Trophoblast cell (in vitro differentiated cells and primary cell): ENCODE data around the gene EVX2.
A peak's percentile ranks its signal among the peaks of the same experiment; 100 is the strongest.

Experiments used
- DNase-seq, 2 donors: peaks; one replicate each; pipeline ENCODE4 v3.0.0-alpha.2; 2016
- H2AFZ ChIP-seq: 2 replicates; pipeline ENCODE4 v1.6.1; 2013; ENCODE audit warnings: low read length, moderate library complexity, mild to moderate bottlenecking; ENCODE audit not compliant: insufficient read depth, poor library complexity
- H2AK5ac ChIP-seq: 2 replicates; pipeline ENCODE4 v1.6.1; 2013; ENCODE audit warnings: mild to moderate bottlenecking, low read length
- H2BK120ac ChIP-seq: 2 replicates; pipeline ENCODE4 v1.6.1; 2013; ENCODE audit warnings: low read length, mild to moderate bottlenecking, moderate library complexity; ENCODE audit not compliant: insufficient read depth, poor library complexity
- H2BK12ac ChIP-seq: 2 replicates; pipeline ENCODE4 v1.6.1; 2013; ENCODE audit warnings: mild to moderate bottlenecking, low read length, moderate library complexity
- H2BK5ac ChIP-seq: 2 replicates; pipeline ENCODE4 v1.6.1; 2013; ENCODE audit warnings: low read length, low read depth, moderate library complexity, mild to moderate bottlenecking; ENCODE audit not compliant: poor library complexity
- H3K14ac ChIP-seq: 2 replicates; pipeline ENCODE4 v1.6.1; 2013; ENCODE audit warnings: mild to moderate bottlenecking, low read length
- H3K18ac ChIP-seq: 2 replicates; pipeline ENCODE4 v1.6.1; 2013; ENCODE audit warnings: mild to moderate bottlenecking, low read length
- H3K23ac ChIP-seq: 2 replicates; pipeline ENCODE4 v1.6.1; 2013; ENCODE audit warnings: low read length
- H3K27ac ChIP-seq: 2 replicates; pipeline ENCODE4 v1.5.1; 2013; ENCODE audit warnings: low read depth, mild to moderate bottlenecking, inconsistent platforms, low read length, moderate library complexity
- H3K27me3 ChIP-seq: 2 replicates; pipeline ENCODE4 v1.6.1; 2013; ENCODE audit warnings: inconsistent platforms, mild to moderate bottlenecking, low read length, moderate library complexity; ENCODE audit not compliant: insufficient read depth
- H3K36me3 ChIP-seq, 2 experiments: 1 replicate in 1 of 2; 2 replicates in 1 of 2; pipeline ENCODE4 v1.6.1; 2013; ENCODE audit warnings: low read length in 2 of 2, mild to moderate bottlenecking in 2 of 2, moderate library complexity in 1 of 2; ENCODE audit not compliant: insufficient read depth in 2 of 2, control insufficient read depth in 1 of 2
- H3K4ac ChIP-seq: 2 replicates; pipeline ENCODE4 v1.6.1; 2013; ENCODE audit warnings: low read depth, mild to moderate bottlenecking, low read length, moderate library complexity
- H3K4me1 ChIP-seq, 2 experiments: 1 replicate in 1 of 2; 2 replicates in 1 of 2; pipeline ENCODE4 v1.6.1; 2013; ENCODE audit warnings: low read length in 2 of 2, mild to moderate bottlenecking in 2 of 2, moderate library complexity in 1 of 2; ENCODE audit not compliant: insufficient read depth in 2 of 2, control insufficient read depth in 1 of 2
- H3K4me2 ChIP-seq: 2 replicates; pipeline ENCODE4 v1.6.1; 2013; ENCODE audit warnings: inconsistent platforms, mild to moderate bottlenecking, low read length, moderate library complexity
- H3K4me3 ChIP-seq: 2 replicates; pipeline ENCODE4 v1.5.1; 2013; ENCODE audit warnings: mild to moderate bottlenecking, low read depth, low read length, inconsistent platforms
- H3K79me1 ChIP-seq: one replicate; pipeline ENCODE4 v1.6.1; 2013; ENCODE audit warnings: low read length
- H3K79me2 ChIP-seq: 2 replicates; pipeline ENCODE4 v1.6.1; 2013; ENCODE audit warnings: low read length, mild to moderate bottlenecking; ENCODE audit not compliant: control insufficient read depth, insufficient read depth, poor library complexity
- H3K9ac ChIP-seq: 2 replicates; pipeline ENCODE4 v1.6.1; 2013; ENCODE audit warnings: mild to moderate bottlenecking, low read length
- H3K9me3 ChIP-seq: 2 replicates; pipeline ENCODE4 v1.6.1; 2013; ENCODE audit warnings: low read depth, mild to moderate bottlenecking, control low read depth, inconsistent platforms, low read length; ENCODE audit not compliant: insufficient read depth
- H4K12ac ChIP-seq: 2 replicates; pipeline ENCODE4 v1.6.1; 2013; ENCODE audit warnings: low read depth, mild to moderate bottlenecking, low read length, moderate library complexity
- H4K8ac ChIP-seq: 2 replicates; pipeline ENCODE4 v1.6.1; 2013; ENCODE audit warnings: low read depth, mild to moderate bottlenecking, low read length, moderate library complexity
- H4K91ac ChIP-seq: one replicate; pipeline ENCODE4 v1.6.1; 2013; ENCODE audit warnings: low read depth, mild to moderate bottlenecking, low read length, moderate library complexity
- WGBS: extraction: QIAGEN DNeasy Blood & Tissue Kit; methylation state at CpG from one replicate; pipeline ENCODE4 v1.1.7; 2013; ENCODE audit warnings: missing lambda C conversion rate; ENCODE audit not compliant: insufficient read length, insufficient coverage; ENCODE audit errors: extremely low coverage; 5-methylcytosine and 5-hydroxymethylcytosine counted together

Gene EVX2

GRCh38 chr2:176117823-176118371 is 34.1 kb upstream of the EVX2 start:
- H4K12ac ChIP-seq: no peak overlapping the region
- H3K18ac ChIP-seq: no peak overlapping the region
- peaks cover 4 to 8% of the 10 kb centered on the region in 2 experiments for H3K4me1 ChIP-seq
- H2BK5ac ChIP-seq: no peak overlapping the region
- H2AFZ ChIP-seq: no peak overlapping the region
- no peak overlapping the region for H3K27ac ChIP-seq
- no peak overlapping the region for H3K4me2 ChIP-seq
- H3K4ac ChIP-seq: no peak overlapping the region
- H2AK5ac ChIP-seq: no peak overlapping the region
- H3K14ac ChIP-seq: no peak overlapping the region
- H3K23ac ChIP-seq: no peak overlapping the region
- H3K9me3 ChIP-seq: peaks cover 22% of the 10 kb centered on the region
- H2BK12ac ChIP-seq: no peak overlapping the region
- no peaks in the 10 kb centered on the region for H3K79me2 ChIP-seq
- no peak overlapping the region for H4K91ac ChIP-seq
- H3K9ac ChIP-seq: no peak overlapping the region
- DNase-seq: no peak
- H3K36me3 ChIP-seq: no peaks in the 10 kb centered on the region
- no peaks in the 10 kb centered on the region for H3K79me1 ChIP-seq
- peaks cover 89% of the 10 kb centered on the region for H3K27me3 ChIP-seq
- no peak overlapping the region for H2BK120ac ChIP-seq
- no peak overlapping the region for H3K4me3 ChIP-seq
- no peak overlapping the region for H4K8ac ChIP-seq
- no CpG with 5 or more reads among the region's 11 CpGs for WGBS

GRCh38 chr2:176117162-176117822 is 33.5 kb upstream of the EVX2 start:
- no peak overlapping the region for H4K12ac ChIP-seq
- no peak overlapping the region for H3K4me2 ChIP-seq
- H3K27ac ChIP-seq: no peak overlapping the region
- H2AFZ ChIP-seq: no peak overlapping the region
- H3K4me1 ChIP-seq: peaks cover 0 to 2% of the 10 kb centered on the region in 2 experiments
- H3K18ac ChIP-seq: no peak overlapping the region
- H3K36me3 ChIP-seq: no peaks in the 10 kb centered on the region
- no peak overlapping the region for H2BK12ac ChIP-seq
- H3K9me3 ChIP-seq: peaks cover 23% of the 10 kb centered on the region
- H3K4ac ChIP-seq: no peak overlapping the region
- H2AK5ac ChIP-seq: no peak overlapping the region
- no peak overlapping the region for H3K4me3 ChIP-seq
- H2BK5ac ChIP-seq: no peak overlapping the region
- H3K14ac ChIP-seq: no peak overlapping the region
- H3K79me2 ChIP-seq: no peaks in the 10 kb centered on the region
- no peak for DNase-seq
- H2BK120ac ChIP-seq: no peak overlapping the region
- no peak overlapping the region for H4K8ac ChIP-seq
- H3K79me1 ChIP-seq: no peaks in the 10 kb centered on the region
- H3K23ac ChIP-seq: no peak overlapping the region
- H3K9ac ChIP-seq: no peak overlapping the region
- peaks cover 89% of the 10 kb centered on the region for H3K27me3 ChIP-seq
- no CpG with 5 or more reads among the region's 40 CpGs for WGBS
- H4K91ac ChIP-seq: no peak overlapping the region

- H4K91ac ChIP-seq: no peak within 1 kb of the TSS
- no peak within 1 kb of the TSS for H4K8ac ChIP-seq
- peaks cover 24% of the 10 kb centered on the region for H3K9me3 ChIP-seq
- H3K79me2 ChIP-seq: no peaks in the 10 kb centered on the region
- no peaks in the 10 kb centered on the region for H3K36me3 ChIP-seq
- H3K14ac ChIP-seq: no peak within 1 kb of the TSS
- no peak within 1 kb of the TSS for H2AK5ac ChIP-seq
- H2BK12ac ChIP-seq: no peak within 1 kb of the TSS
- H3K27ac ChIP-seq: no peak within 1 kb of the TSS
- no peak within 1 kb of the TSS for H4K12ac ChIP-seq
- H3K4me2 ChIP-seq: peak within 1 kb of the TSS; percentile 42
- peak in 1 of 2 donors; percentile 30 for DNase-seq
- no CpG with 5 or more reads among the region's 66 CpGs for WGBS
- H3K23ac ChIP-seq: no peak within 1 kb of the TSS
- H2AFZ ChIP-seq: no peak within 1 kb of the TSS
- no peak within 1 kb of the TSS for H2BK5ac ChIP-seq
- no peak within 1 kb of the TSS for H3K18ac ChIP-seq
- H3K9ac ChIP-seq: no peak within 1 kb of the TSS
- no peak within 1 kb of the TSS for H2BK120ac ChIP-seq
- H3K4me3 ChIP-seq: no peak within 1 kb of the TSS
- H3K4ac ChIP-seq: no peak within 1 kb of the TSS
- no peaks in the 10 kb centered on the region for H3K4me1 ChIP-seq
- H3K27me3 ChIP-seq: peaks cover 84% of the 10 kb centered on the region
- no peaks in the 10 kb centered on the region for H3K79me1 ChIP-seq
Observed at GRCh38 chr2:176115883-176116813, 32.4 kb upstream of the EVX2 start, which contains the start of gene HOXD10. HOXD10 (plus strand) TSS chr2:176116778; CDS start chr2:176116834, 56 bp downstream.

GRCh38 chr2:176114930-176115625 is 31.3 kb upstream of the EVX2 start:
- no peak overlapping the region for H3K27ac ChIP-seq
- no peak overlapping the region for H2BK5ac ChIP-seq
- H3K79me1 ChIP-seq: no peaks in the 10 kb centered on the region
- H3K23ac ChIP-seq: no peak overlapping the region
- no peak overlapping the region for H4K91ac ChIP-seq
- H2AFZ ChIP-seq: no peak overlapping the region
- H3K4me1 ChIP-seq: no peaks in the 10 kb centered on the region
- DNase-seq: no peak
- H2BK12ac ChIP-seq: no peak overlapping the region
- H3K27me3 ChIP-seq: peaks cover 74% of the 10 kb centered on the region
- H4K12ac ChIP-seq: no peak overlapping the region
- no peak overlapping the region for H2BK120ac ChIP-seq
- no peak overlapping the region for H4K8ac ChIP-seq
- no peak overlapping the region for H2AK5ac ChIP-seq
- no peak overlapping the region for H3K14ac ChIP-seq
- H3K18ac ChIP-seq: no peak overlapping the region
- H3K9me3 ChIP-seq: peaks cover 24% of the 10 kb centered on the region
- H3K4ac ChIP-seq: no peak overlapping the region
- no peak overlapping the region for H3K4me2 ChIP-seq
- no peaks in the 10 kb centered on the region for H3K79me2 ChIP-seq
- H3K9ac ChIP-seq: no peak overlapping the region
- no CpG with 5 or more reads among the region's 16 CpGs for WGBS
- no peak overlapping the region for H3K4me3 ChIP-seq
- no peaks in the 10 kb centered on the region for H3K36me3 ChIP-seq
